Measurements from ENCODE around the gene ADGRD1.

DNA sequence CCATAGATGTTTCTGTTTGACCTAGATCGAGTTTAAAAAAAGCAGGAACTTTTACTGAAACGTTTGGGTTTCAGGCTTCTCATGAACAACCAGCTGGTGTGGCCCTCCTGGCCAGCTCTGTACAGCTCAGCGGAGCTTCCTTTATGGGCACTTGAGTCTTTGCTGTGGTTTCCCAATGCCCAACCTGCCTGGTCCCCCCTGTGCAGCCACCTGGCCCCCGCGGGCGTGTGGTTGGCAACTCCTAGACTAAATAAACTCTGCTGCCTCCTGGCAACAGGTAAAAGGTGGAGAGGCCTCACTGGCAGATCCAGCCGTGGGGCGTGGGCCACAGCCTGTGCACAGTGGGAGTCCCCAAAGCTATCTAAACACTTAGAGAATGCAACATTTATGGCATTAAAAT lies 38.7 kb downstream of the ADGRD1 start:
- TF ChIP-seq, protein P1, sequence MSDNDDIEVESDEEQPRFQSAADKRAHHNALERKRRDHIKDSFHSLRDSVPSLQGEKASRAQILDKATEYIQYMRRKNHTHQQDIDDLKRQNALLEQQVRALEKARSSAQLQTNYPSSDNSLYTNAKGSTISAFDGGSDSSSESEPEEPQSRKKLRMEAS (IDR thresholded peaks at IDR 0.05; ENCODE audit: low read depth): no peak
- TF ChIP-seq, protein P2, sequence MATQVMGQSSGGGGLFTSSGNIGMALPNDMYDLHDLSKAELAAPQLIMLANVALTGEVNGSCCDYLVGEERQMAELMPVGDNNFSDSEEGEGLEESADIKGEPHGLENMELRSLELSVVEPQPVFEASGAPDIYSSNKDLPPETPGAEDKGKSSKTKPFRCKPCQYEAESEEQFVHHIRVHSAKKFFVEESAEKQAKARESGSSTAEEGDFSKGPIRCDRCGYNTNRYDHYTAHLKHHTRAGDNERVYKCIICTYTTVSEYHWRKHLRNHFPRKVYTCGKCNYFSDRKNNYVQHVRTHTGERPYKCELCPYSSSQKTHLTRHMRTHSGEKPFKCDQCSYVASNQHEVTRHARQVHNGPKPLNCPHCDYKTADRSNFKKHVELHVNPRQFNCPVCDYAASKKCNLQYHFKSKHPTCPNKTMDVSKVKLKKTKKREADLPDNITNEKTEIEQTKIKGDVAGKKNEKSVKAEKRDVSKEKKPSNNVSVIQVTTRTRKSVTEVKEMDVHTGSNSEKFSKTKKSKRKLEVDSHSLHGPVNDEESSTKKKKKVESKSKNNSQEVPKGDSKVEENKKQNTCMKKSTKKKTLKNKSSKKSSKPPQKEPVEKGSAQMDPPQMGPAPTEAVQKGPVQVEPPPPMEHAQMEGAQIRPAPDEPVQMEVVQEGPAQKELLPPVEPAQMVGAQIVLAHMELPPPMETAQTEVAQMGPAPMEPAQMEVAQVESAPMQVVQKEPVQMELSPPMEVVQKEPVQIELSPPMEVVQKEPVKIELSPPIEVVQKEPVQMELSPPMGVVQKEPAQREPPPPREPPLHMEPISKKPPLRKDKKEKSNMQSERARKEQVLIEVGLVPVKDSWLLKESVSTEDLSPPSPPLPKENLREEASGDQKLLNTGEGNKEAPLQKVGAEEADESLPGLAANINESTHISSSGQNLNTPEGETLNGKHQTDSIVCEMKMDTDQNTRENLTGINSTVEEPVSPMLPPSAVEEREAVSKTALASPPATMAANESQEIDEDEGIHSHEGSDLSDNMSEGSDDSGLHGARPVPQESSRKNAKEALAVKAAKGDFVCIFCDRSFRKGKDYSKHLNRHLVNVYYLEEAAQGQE (IDR thresholded peaks at IDR 0.05; ENCODE audit: low read depth, low read length): no peak
- TF ChIP-seq, protein P3, sequence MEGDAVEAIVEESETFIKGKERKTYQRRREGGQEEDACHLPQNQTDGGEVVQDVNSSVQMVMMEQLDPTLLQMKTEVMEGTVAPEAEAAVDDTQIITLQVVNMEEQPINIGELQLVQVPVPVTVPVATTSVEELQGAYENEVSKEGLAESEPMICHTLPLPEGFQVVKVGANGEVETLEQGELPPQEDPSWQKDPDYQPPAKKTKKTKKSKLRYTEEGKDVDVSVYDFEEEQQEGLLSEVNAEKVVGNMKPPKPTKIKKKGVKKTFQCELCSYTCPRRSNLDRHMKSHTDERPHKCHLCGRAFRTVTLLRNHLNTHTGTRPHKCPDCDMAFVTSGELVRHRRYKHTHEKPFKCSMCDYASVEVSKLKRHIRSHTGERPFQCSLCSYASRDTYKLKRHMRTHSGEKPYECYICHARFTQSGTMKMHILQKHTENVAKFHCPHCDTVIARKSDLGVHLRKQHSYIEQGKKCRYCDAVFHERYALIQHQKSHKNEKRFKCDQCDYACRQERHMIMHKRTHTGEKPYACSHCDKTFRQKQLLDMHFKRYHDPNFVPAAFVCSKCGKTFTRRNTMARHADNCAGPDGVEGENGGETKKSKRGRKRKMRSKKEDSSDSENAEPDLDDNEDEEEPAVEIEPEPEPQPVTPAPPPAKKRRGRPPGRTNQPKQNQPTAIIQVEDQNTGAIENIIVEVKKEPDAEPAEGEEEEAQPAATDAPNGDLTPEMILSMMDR (IDR thresholded peaks at IDR 0.05): no peak
- no peak for TF ChIP-seq SMC3 (IDR thresholded peaks at IDR 0.05; ENCODE audit: low read depth, low read length)
- no peak for TF ChIP-seq EZH2phosphoT487 (IDR thresholded peaks at IDR 0.05; ENCODE audit: borderline replicate concordance, low read depth)
- TF ChIP-seq GATA2 (CRISPR knock-in tag; IDR thresholded peaks at IDR 0.05): no peak
- no peak for TF ChIP-seq MXI1 (IDR thresholded peaks at IDR 0.05; ENCODE audit: low read depth, low read length)
- no peak for TF ChIP-seq YY1 (IDR thresholded peaks at IDR 0.05; ENCODE audit: low read depth)
- TF ChIP-seq, protein P4, sequence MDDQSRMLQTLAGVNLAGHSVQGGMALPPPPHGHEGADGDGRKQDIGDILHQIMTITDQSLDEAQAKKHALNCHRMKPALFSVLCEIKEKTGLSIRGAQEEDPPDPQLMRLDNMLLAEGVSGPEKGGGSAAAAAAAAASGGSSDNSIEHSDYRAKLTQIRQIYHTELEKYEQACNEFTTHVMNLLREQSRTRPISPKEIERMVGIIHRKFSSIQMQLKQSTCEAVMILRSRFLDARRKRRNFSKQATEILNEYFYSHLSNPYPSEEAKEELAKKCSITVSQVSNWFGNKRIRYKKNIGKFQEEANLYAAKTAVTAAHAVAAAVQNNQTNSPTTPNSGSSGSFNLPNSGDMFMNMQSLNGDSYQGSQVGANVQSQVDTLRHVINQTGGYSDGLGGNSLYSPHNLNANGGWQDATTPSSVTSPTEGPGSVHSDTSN (IDR thresholded peaks at IDR 0.05): no peak
- no peak for TF ChIP-seq EP300 (IDR thresholded peaks at IDR 0.05; ENCODE audit: borderline replicate concordance in 1 of 2, low read depth in 1 of 2, low read length in 1 of 2)
- no peak for TF ChIP-seq ELF1 (IDR thresholded peaks at IDR 0.05)

All from SK-N-SH (cell line).